H9 (cell line): ENCODE measurements around the gene MGRN1. TPM values are rescaled to one million over a fixed set of nuclear protein-coding genes. Genes with fewer than 3 reads are reported as not detected.

Experiments
- DNase-seq: peaks from one replicate; pipeline ENCODE4 v3.0.0-alpha.2; 2017
- H2AFZ ChIP-seq: one replicate; pipeline ENCODE4 v1.6.1; 2013; ENCODE audit warnings: mild to moderate bottlenecking, low read length, control low read depth, moderate library complexity
- H2AK5ac ChIP-seq: 2 replicates; pipeline ENCODE4 v1.6.1; 2013; ENCODE audit warnings: low read length, control low read depth, mixed read lengths; ENCODE audit not compliant: insufficient read length
- H2BK120ac ChIP-seq: one replicate; pipeline ENCODE4 v1.6.1; 2013; ENCODE audit warnings: low read depth, mild to moderate bottlenecking, low read length, control low read depth, inconsistent platforms; ENCODE audit not compliant: poor library complexity, severe bottlenecking
- H2BK12ac ChIP-seq: 2 replicates; pipeline ENCODE4 v1.6.1; 2013; ENCODE audit warnings: low read length, control low read depth, mixed read lengths, low read depth; ENCODE audit not compliant: insufficient read length
- H2BK15ac ChIP-seq: 2 replicates; pipeline ENCODE4 v1.6.1; 2013; ENCODE audit warnings: low read depth, low read length, control low read depth
- H2BK20ac ChIP-seq: one replicate; pipeline ENCODE4 v1.6.1; 2013; ENCODE audit warnings: low read depth, mild to moderate bottlenecking, low read length, control low read depth, inconsistent platforms; ENCODE audit not compliant: poor library complexity, severe bottlenecking
- H2BK5ac ChIP-seq: 2 replicates; pipeline ENCODE4 v1.6.1; 2013; ENCODE audit warnings: low read length, control low read depth, mixed read lengths; ENCODE audit not compliant: insufficient read length
- H3K14ac ChIP-seq: 2 replicates; pipeline ENCODE4 v1.6.1; 2013; ENCODE audit warnings: low read length, control low read depth; ENCODE audit not compliant: insufficient read depth
- H3K18ac ChIP-seq: 2 replicates; pipeline ENCODE4 v1.6.1; 2013; ENCODE audit warnings: low read depth, mild to moderate bottlenecking, mixed read lengths, low read length, control low read depth; ENCODE audit not compliant: insufficient read length
- H3K23ac ChIP-seq: 2 replicates; pipeline ENCODE4 v1.6.1; 2013; ENCODE audit warnings: low read length, control low read depth, mixed read lengths, low read depth; ENCODE audit not compliant: insufficient read length
- H3K23me2 ChIP-seq: 2 replicates; pipeline ENCODE4 v1.6.1; 2013; ENCODE audit warnings: low read depth, mild to moderate bottlenecking, mixed read lengths, low read length, control low read depth; ENCODE audit not compliant: insufficient read length, poor library complexity, severe bottlenecking
- H3K27ac ChIP-seq: 2 replicates; pipeline ENCODE4 v1.5.1; 2013; ENCODE audit warnings: low read length, control low read depth, mixed read lengths, low read depth; ENCODE audit not compliant: insufficient read length
- H3K27me3 ChIP-seq: 2 replicates; pipeline ENCODE4 v1.6.1; 2013; ENCODE audit warnings: low read length, control low read depth, inconsistent platforms; ENCODE audit not compliant: insufficient read depth
- H3K4ac ChIP-seq: 2 replicates; pipeline ENCODE4 v1.6.1; 2013; ENCODE audit warnings: low read depth, mild to moderate bottlenecking, control low read depth, inconsistent platforms, low read length, moderate library complexity
- H3K4me1 ChIP-seq: 2 replicates; pipeline ENCODE4 v1.6.1; 2013; ENCODE audit warnings: low read length, control low read depth, inconsistent platforms; ENCODE audit not compliant: insufficient read depth
- H3K4me2 ChIP-seq: 2 replicates; pipeline ENCODE4 v1.6.1; 2013; ENCODE audit warnings: low read length, control low read depth, mixed read lengths; ENCODE audit not compliant: insufficient read length, insufficient read depth
- H3K56ac ChIP-seq: 2 replicates; pipeline ENCODE4 v1.6.1; 2013; ENCODE audit warnings: low read depth, mild to moderate bottlenecking, mixed read lengths, low read length, control low read depth; ENCODE audit not compliant: insufficient read length
- H3K79me1 ChIP-seq: 2 replicates; pipeline ENCODE4 v1.6.1; 2013; ENCODE audit warnings: low read depth, mild to moderate bottlenecking, moderate library complexity, low read length, control low read depth, inconsistent platforms; ENCODE audit not compliant: insufficient read depth, poor library complexity, severe bottlenecking
- H3K79me2 ChIP-seq: 2 replicates; pipeline ENCODE4 v1.6.1; 2013; ENCODE audit warnings: low read length, control low read depth, inconsistent platforms; ENCODE audit not compliant: insufficient read depth
- H3K9ac ChIP-seq: 2 replicates; pipeline ENCODE4 v1.6.1; 2013; ENCODE audit warnings: low read length, control low read depth, mixed read lengths; ENCODE audit not compliant: insufficient read length; ENCODE audit errors: extremely low read depth
- H3K9me3 ChIP-seq: one replicate; pipeline ENCODE4 v1.6.1; 2013; ENCODE audit warnings: low read depth, low read length, inconsistent platforms; ENCODE audit not compliant: control insufficient read depth
- H3T11ph ChIP-seq: one replicate; pipeline ENCODE4 v1.6.1; 2013; ENCODE audit warnings: mild to moderate bottlenecking, low read length, control low read depth, inconsistent platforms
- H4K20me1 ChIP-seq: one replicate; pipeline ENCODE4 v1.6.1; 2013; ENCODE audit not compliant: control insufficient read depth, insufficient read length, insufficient read depth
- H4K5ac ChIP-seq: 2 replicates; pipeline ENCODE4 v1.6.1; 2013; ENCODE audit warnings: low read depth, mild to moderate bottlenecking, mixed read lengths, low read length, control low read depth; ENCODE audit not compliant: insufficient read length
- H4K8ac ChIP-seq: replicated peaks from 2 replicates; pipeline ENCODE4 v1.6.1; 2013; ENCODE audit warnings: low read length, control low read depth, mixed read lengths, low read depth; ENCODE audit not compliant: insufficient read length
- H4K91ac ChIP-seq: 2 replicates; pipeline ENCODE4 v1.6.1; 2013; ENCODE audit warnings: low read depth, mild to moderate bottlenecking, moderate library complexity, mixed read lengths, low read length, control low read depth; ENCODE audit not compliant: insufficient read length
- H3K27ac Mint-ChIP-seq, 3 experiments: 2 replicates in 2 of 3; 3 replicates in 1 of 3; pipeline ENCODE4 v1.8.0; 2020 to 2021; ENCODE audit warnings: mixed read lengths in 3 of 3, mild to moderate bottlenecking in 1 of 3, moderate library complexity in 1 of 3
- H3K27me3 Mint-ChIP-seq: 2 replicates; pipeline ENCODE4 v1.8.0; 2021; ENCODE audit warnings: low read depth, mild to moderate bottlenecking, moderate library complexity, mixed read lengths
- H3K36me3 Mint-ChIP-seq, 3 experiments: 2 replicates in 2 of 3; 3 replicates in 1 of 3; pipeline ENCODE4 v1.8.0; 2020 to 2021; ENCODE audit warnings: low read depth in 3 of 3, mixed read lengths in 3 of 3; ENCODE audit not compliant: insufficient read depth in 1 of 3
- H3K4me1 Mint-ChIP-seq, 2 experiments: 2 replicates each; pipeline ENCODE4 v1.8.0; 2020; ENCODE audit warnings: mixed read lengths in 2 of 2
- H3K4me3 Mint-ChIP-seq, 2 experiments: 2 replicates in 1 of 2; 3 replicates in 1 of 2; pipeline ENCODE4 v1.8.0; 2020 to 2021; ENCODE audit warnings: mild to moderate bottlenecking in 2 of 2, mixed read lengths in 2 of 2, moderate library complexity in 1 of 2
- H3K9me3 Mint-ChIP-seq, 2 experiments: 2 replicates in 1 of 2; 3 replicates in 1 of 2; pipeline ENCODE4 v1.8.0; 2020; ENCODE audit warnings: mild to moderate bottlenecking in 2 of 2, mixed read lengths in 2 of 2, moderate library complexity in 1 of 2
- WGBS: extraction: QIAGEN DNeasy Blood & Tissue Kit; methylation state at CpG from one replicate; pipeline ENCODE4 v1.1.7; 2013; ENCODE audit warnings: missing lambda C conversion rate, low lambda C conversion rate, mixed read lengths; ENCODE audit not compliant: insufficient read length; ENCODE audit errors: extremely low coverage; 5-methylcytosine and 5-hydroxymethylcytosine counted together
- total RNA-seq: library from RNA; stranded (reverse); gene quantifications from 2 replicates; pipeline ENCODE4 v1.2.1, GENCODE V29; 2021
- TF ChIP-seq, protein P1 (sequence below): fragments of 200-600 bp; sonication (generic); conservative IDR thresholded peaks from 3 replicates; pipeline ENCODE4 v1.8.0; 2021; ENCODE audit warnings: antibody characterized with exemption, mild to moderate bottlenecking

Gene MGRN1
- total RNA-seq, 1 experiment from 2014 or later: 91.6 TPM

DNA sequence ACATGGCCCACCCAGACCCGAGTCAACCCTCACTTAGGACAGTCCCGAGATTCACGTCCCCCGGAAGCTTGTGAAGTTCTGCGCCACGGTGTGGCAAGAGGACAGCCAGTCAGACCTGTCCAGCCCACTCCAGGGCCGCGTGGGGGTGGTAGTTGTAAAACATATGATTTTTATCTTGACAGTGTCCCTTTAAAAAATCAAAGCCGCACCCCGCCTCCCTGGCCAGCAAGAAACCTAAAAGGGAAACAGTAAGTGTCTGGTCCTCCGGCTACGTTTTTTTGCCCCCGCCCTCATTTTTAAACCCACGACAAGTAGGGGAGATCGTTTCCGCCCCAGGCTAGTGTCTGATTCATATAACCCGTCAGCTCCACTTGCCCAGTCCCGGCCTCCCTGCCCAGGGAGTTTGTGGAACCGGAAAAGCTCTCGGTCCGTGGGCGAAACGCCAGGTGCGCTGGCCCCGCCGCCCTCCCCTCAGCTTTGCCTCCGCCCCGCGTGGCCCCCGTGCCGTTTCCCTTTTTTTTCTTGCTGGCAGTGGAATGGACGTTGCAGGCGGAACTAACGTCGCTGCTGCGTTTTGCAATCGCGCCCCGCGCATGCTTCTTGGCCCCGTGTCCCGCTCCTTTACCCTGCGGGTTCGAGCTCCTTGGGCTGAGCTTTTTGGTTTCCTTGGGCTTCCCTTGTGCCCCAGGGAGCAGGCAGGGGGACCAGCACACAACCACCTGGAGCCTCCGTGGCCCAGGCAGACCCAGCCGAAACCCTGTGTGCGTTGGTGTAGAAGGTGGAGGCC lies 55.4 kb downstream of the MGRN1 start:
- Histone ChIP-seq H4K20me1 (no peaks in the 10 kb centered on the region), H4K91ac (no peak overlapping the region), H3K23ac (no peak overlapping the region), H2BK20ac (no peak overlapping the region), H4K5ac (no peak overlapping the region), H3K4me1 (no peaks in the 10 kb centered on the region; the same call in 1 of the 2 replicates), H3K79me2 (no peaks in the 10 kb centered on the region), H2BK5ac (no peak overlapping the region), H3K9me3 (no peaks in the 10 kb centered on the region), H2AFZ (no peak overlapping the region), H3K23me2 (no peaks in the 10 kb centered on the region), H3K9ac (no peak overlapping the region), H2BK15ac (no peak overlapping the region), H3K14ac (no peak overlapping the region; the same call in 1 of the 2 replicates), H3K27me3 (no peaks in the 10 kb centered on the region), H2BK12ac (no peak overlapping the region), H3K4ac (no peak overlapping the region), H4K8ac (no peak overlapping the region), H3K4me2 (no peak overlapping the region), H3K18ac (no peak overlapping the region), H3K56ac (no peak overlapping the region), H3K79me1 (no peaks in the 10 kb centered on the region), H2AK5ac (no peak overlapping the region), H2BK120ac (no peak overlapping the region), H3K27ac (no peak overlapping the region), H3T11ph (no peak overlapping the region)
- Mint-ChIP-seq H3K9me3 (no peaks in the 10 kb centered on the region), H3K27me3 (no peaks in the 10 kb centered on the region), H3K4me3 (no peak overlapping the region), H3K36me3 (peaks cover 2 to 31% (median 8%) of the 10 kb centered on the region in 3 experiments; a peak in 5 of 7 replicates), H3K27ac (peak overlapping the region in 1 of 3 experiments; percentile 43; a peak in 1 of 7 replicates), H3K4me1 (peaks cover 2 to 8% of the 10 kb centered on the region in 2 experiments; a peak in 3 of 4 replicates)
- TF ChIP-seq, protein P1, sequence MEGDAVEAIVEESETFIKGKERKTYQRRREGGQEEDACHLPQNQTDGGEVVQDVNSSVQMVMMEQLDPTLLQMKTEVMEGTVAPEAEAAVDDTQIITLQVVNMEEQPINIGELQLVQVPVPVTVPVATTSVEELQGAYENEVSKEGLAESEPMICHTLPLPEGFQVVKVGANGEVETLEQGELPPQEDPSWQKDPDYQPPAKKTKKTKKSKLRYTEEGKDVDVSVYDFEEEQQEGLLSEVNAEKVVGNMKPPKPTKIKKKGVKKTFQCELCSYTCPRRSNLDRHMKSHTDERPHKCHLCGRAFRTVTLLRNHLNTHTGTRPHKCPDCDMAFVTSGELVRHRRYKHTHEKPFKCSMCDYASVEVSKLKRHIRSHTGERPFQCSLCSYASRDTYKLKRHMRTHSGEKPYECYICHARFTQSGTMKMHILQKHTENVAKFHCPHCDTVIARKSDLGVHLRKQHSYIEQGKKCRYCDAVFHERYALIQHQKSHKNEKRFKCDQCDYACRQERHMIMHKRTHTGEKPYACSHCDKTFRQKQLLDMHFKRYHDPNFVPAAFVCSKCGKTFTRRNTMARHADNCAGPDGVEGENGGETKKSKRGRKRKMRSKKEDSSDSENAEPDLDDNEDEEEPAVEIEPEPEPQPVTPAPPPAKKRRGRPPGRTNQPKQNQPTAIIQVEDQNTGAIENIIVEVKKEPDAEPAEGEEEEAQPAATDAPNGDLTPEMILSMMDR: no peak
- WGBS: no CpG with 5 or more reads among the region's 47 CpGs
- DNase-seq: no peak
